Stimulated activated CD8-positive, alpha-beta memory T cell treated with anti-CD3 and anti-CD28 coated beads, Interleukin-4, amount 100 ng/mL, for 24 hours (primary cell): ENCODE results near the gene EYA2.

ENCODE experiments used
- DNase-seq: peaks from one replicate; pipeline ENCODE4 v3.0.0-alpha.2; 2020; ENCODE audit warnings: low read depth

EYA2 gene

GRCh38 chr20:47227119-47227518 lies 332.5 kb downstream of the EYA2 start:
- no peak for DNase-seq

GRCh38 chr20:47227576-47227975 lies 332.9 kb downstream of the EYA2 start:
- no peak for DNase-seq

GRCh38 chr20:47228654-47229053 lies 334.0 kb downstream of the EYA2 start:
- DNase-seq = no peak

- no peak for DNase-seq
These were observed 336.2 kb downstream of the EYA2 start for GRCh38 chr20:47230811-47231256.

- DNase-seq = no peak
These were observed 336.9 kb downstream of the EYA2 start for GRCh38 chr20:47231382-47232039.

GRCh38 chr20:47232518-47232917 lies 337.9 kb downstream of the EYA2 start:
- no peak for DNase-seq

GRCh38 chr20:47233333-47234188 lies 338.9 kb downstream of the EYA2 start:
- no peak for DNase-seq

- DNase-seq = no peak
These were observed 340.5 kb downstream of the EYA2 start for GRCh38 chr20:47235111-47235510.

- DNase-seq = no peak
These were observed 341.4 kb downstream of the EYA2 start for GRCh38 chr20:47235853-47236638.

- DNase-seq = no peak
These were observed 341.9 kb downstream of the EYA2 start for GRCh38 chr20:47236639-47236900.

- no peak for DNase-seq
These were observed 343.1 kb downstream of the EYA2 start for GRCh38 chr20:47237715-47238114.
